DND-41 (cell line): ENCODE data around the gene COL9A3.

Source experiments
- EZH2 ChIP-seq: IDR thresholded peaks from 3 replicates; pipeline ENCODE4 v1.6.1; 2012; ENCODE audit warnings: borderline replicate concordance, low read depth, mild to moderate bottlenecking, moderate library complexity, low read length, inconsistent platforms; ENCODE audit not compliant: severe bottlenecking
- TF ChIP-seq, protein P1 (sequence below): IDR thresholded peaks from 2 replicates; pipeline ENCODE4 v1.5.1; 2012; ENCODE audit warnings: borderline replicate concordance, low read length, moderate library complexity, mild to moderate bottlenecking; ENCODE audit not compliant: poor library complexity, severe bottlenecking; ENCODE audit errors: extremely low read depth

DNA sequence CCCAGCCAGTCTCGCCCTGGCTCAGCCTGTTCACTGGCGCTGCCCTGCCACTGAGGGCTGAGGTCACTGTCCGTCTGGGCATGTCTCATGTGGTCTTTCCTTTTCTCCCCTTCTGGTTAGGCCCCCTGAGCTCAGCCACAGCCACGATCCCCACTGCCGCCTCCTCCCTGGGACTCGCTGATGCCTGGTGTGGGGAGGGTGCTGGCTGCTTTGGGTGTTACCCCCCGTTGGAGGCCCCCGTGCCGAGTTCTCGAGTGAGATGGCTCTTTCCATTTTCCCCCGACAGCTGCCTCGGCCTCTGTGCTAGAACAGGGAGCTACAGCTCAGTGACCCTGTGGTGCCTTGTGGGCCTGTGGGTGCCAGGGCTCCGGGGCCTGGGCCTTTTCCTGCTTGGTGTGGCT is 59.7 kb downstream of the COL9A3 start:
- no peak for TF ChIP-seq EZH2
- TF ChIP-seq, protein P1, sequence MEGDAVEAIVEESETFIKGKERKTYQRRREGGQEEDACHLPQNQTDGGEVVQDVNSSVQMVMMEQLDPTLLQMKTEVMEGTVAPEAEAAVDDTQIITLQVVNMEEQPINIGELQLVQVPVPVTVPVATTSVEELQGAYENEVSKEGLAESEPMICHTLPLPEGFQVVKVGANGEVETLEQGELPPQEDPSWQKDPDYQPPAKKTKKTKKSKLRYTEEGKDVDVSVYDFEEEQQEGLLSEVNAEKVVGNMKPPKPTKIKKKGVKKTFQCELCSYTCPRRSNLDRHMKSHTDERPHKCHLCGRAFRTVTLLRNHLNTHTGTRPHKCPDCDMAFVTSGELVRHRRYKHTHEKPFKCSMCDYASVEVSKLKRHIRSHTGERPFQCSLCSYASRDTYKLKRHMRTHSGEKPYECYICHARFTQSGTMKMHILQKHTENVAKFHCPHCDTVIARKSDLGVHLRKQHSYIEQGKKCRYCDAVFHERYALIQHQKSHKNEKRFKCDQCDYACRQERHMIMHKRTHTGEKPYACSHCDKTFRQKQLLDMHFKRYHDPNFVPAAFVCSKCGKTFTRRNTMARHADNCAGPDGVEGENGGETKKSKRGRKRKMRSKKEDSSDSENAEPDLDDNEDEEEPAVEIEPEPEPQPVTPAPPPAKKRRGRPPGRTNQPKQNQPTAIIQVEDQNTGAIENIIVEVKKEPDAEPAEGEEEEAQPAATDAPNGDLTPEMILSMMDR: no peak
